Natural killer cell (primary cell): ENCODE results near the gene STUB1. TPM values are rescaled to one million over a fixed set of nuclear protein-coding genes. Genes with fewer than 3 reads are reported as not detected.

ENCODE experiments used
- ATAC-seq, 3 donors: fragments of 150-1000 bp in 2 of 3; fragments of 200-7000 bp in 1 of 3; cut with Tn5 transposase; 1 replicate in 1 of 3; 2 replicates in 2 of 3; pipeline ENCODE4 v1.10.0; 2021; ENCODE audit warnings: mild to moderate bottlenecking in 2 of 3, moderate library complexity in 2 of 3
- DNase-seq, 2 donors: peaks; one replicate each; pipeline versions ENCODE4 v3.0.0 to v3.0.0-alpha.2; 2013 to 2021; ENCODE audit warnings: mixed read lengths in 1 of 2
- H3K27ac ChIP-seq: one replicate; pipeline ENCODE4 v1.5.1; 2013; ENCODE audit warnings: mild to moderate bottlenecking, low read length
- H3K27me3 ChIP-seq: one replicate; pipeline ENCODE4 v1.6.1; 2013; ENCODE audit warnings: low read length; ENCODE audit not compliant: control insufficient read depth, insufficient read depth
- H3K36me3 ChIP-seq: one replicate; pipeline ENCODE4 v1.6.1; 2013; ENCODE audit warnings: low read length; ENCODE audit not compliant: control insufficient read depth, insufficient read depth
- H3K4me1 ChIP-seq: one replicate; pipeline ENCODE4 v1.6.1; 2013; ENCODE audit warnings: low read length; ENCODE audit not compliant: control insufficient read depth, insufficient read depth
- H3K4me3 ChIP-seq: one replicate; pipeline ENCODE4 v1.5.1; 2013; ENCODE audit warnings: low read length
- H3K9me3 ChIP-seq: one replicate; pipeline ENCODE4 v1.6.1; 2013; ENCODE audit warnings: low read length; ENCODE audit not compliant: control insufficient read depth, insufficient read depth
- H3K27ac Mint-ChIP-seq, 2 donors: one replicate each; pipeline ENCODE4 v1.8.0; 2022; ENCODE audit warnings: mild to moderate bottlenecking in 2 of 2, mixed read lengths in 2 of 2, moderate library complexity in 1 of 2
- H3K27me3 Mint-ChIP-seq, 2 donors: one replicate each; pipeline ENCODE4 v1.8.0; 2022; ENCODE audit warnings: low read depth in 2 of 2, mixed read lengths in 2 of 2
- H3K36me3 Mint-ChIP-seq: one replicate; pipeline ENCODE4 v1.8.0; 2022; ENCODE audit warnings: mixed read lengths
- H3K4me1 Mint-ChIP-seq, 2 donors: one replicate each; pipeline ENCODE4 v1.8.0; 2022; ENCODE audit warnings: mixed read lengths in 2 of 2
- H3K4me3 Mint-ChIP-seq: one replicate; pipeline ENCODE4 v1.8.0; 2022; ENCODE audit warnings: mild to moderate bottlenecking, moderate library complexity, mixed read lengths
- H3K9me3 Mint-ChIP-seq, 2 donors: one replicate each; pipeline ENCODE4 v1.8.0; 2022; ENCODE audit warnings: mixed read lengths in 2 of 2
- CTCF ChIP-seq: fragments of 200-600 bp; IDR thresholded peaks from one replicate; pipeline ENCODE4 v1.8.0; 2022; ENCODE audit warnings: antibody characterized with exemption
- WGBS: methylation state at CpG from one replicate; pipeline ENCODE4 v1.1.7; 2013; ENCODE audit warnings: missing lambda C conversion rate; ENCODE audit not compliant: insufficient coverage; 5-methylcytosine and 5-hydroxymethylcytosine counted together
- intact Hi-C: fragments of 100-400 bp; cut with micrococcal nuclease; formaldehyde crosslinking; loops from one replicate; pipeline ENCODE4 v1.14.2; 2022
- total RNA-seq, 4 donors: library from RNA; stranded (reverse); fragments of 120-200 nt in 1 of 4; gene quantifications; one replicate each; pipeline versions ENCODE4 v1.2.3 to v1.2.4, GENCODE V29; 2013 to 2022

STUB1 gene
- total RNA-seq, 3 donors from 2014 or later (not counting 1 experiment from before 2014, with no cell fraction given), result 89.5 to 95.4 (median 93.5) TPM

GRCh38 chr16:710500-711075 is 30.4 kb downstream of the STUB1 start:
- no peaks in the 10 kb centered on the region for H3K36me3 Mint-ChIP-seq
- ATAC-seq (no peak), DNase-seq (no peak)
- intact Hi-C loops, result loop anchor here (2.0 to 10.0 kb wide), 2 partner anchors 74 to 344 kb away; no protein-coding TSS in a partner anchor
- Histone ChIP-seq H3K4me3 (no peak overlapping the region), H3K36me3 (no peaks in the 10 kb centered on the region), H3K27ac (no peak overlapping the region), H3K9me3 (no peaks in the 10 kb centered on the region), H3K4me1 (peaks cover 13% of the 10 kb centered on the region), H3K27me3 (peaks cover 23% of the 10 kb centered on the region)
- H3K4me1 Mint-ChIP-seq, result no peaks in the 10 kb centered on the region
- H3K4me3 Mint-ChIP-seq, result no peak overlapping the region
- no peak overlapping the region for H3K27ac Mint-ChIP-seq
- TF ChIP-seq CTCF, result no peak
- H3K9me3 Mint-ChIP-seq, result no peaks in the 10 kb centered on the region
- peaks cover 8 to 17% of the 10 kb centered on the region in 2 donors for H3K27me3 Mint-ChIP-seq
- WGBS, result 69% methylated on average over 21 of the region's 21 CpGs

- H3K36me3 Mint-ChIP-seq, result no peaks in the 10 kb centered on the region
- no peak for TF ChIP-seq CTCF
- peaks cover 0 to 4% of the 10 kb centered on the region in 2 donors for H3K4me1 Mint-ChIP-seq
- H3K4me3 ChIP-seq, result no peak overlapping the region
- no peak overlapping the region for H3K27ac ChIP-seq
- no peaks in the 10 kb centered on the region for H3K9me3 ChIP-seq
- peaks cover 26% of the 10 kb centered on the region for H3K27me3 ChIP-seq
- 75% methylated on average over 12 of the region's 12 CpGs for WGBS
- intact Hi-C loops, result loop anchor here (2.0 to 10.0 kb wide), 2 partner anchors 74 to 344 kb away; no protein-coding TSS in a partner anchor
- DNase-seq, result no peak
- no peak overlapping the region for H3K27ac Mint-ChIP-seq
- H3K9me3 Mint-ChIP-seq, result no peaks in the 10 kb centered on the region
- H3K4me1 ChIP-seq, result peaks cover 17% of the 10 kb centered on the region
- no peak overlapping the region for H3K4me3 Mint-ChIP-seq
- no peak for ATAC-seq
- H3K27me3 Mint-ChIP-seq, result peaks cover 8 to 17% of the 10 kb centered on the region in 2 donors
- H3K36me3 ChIP-seq, result no peaks in the 10 kb centered on the region
These were observed 30.9 kb downstream of the STUB1 start for GRCh38 chr16:711084-711483.

- H3K27ac ChIP-seq, result no peak overlapping the region
- no peak overlapping the region for H3K4me3 Mint-ChIP-seq
- intact Hi-C loops, result loop anchor here (2.0 to 10.0 kb wide), 2 partner anchors 73 to 343 kb away; no protein-coding TSS in a partner anchor
- H3K36me3 Mint-ChIP-seq, result no peaks in the 10 kb centered on the region
- WGBS, result 6% methylated on average over 21 of the region's 25 CpGs
- DNase-seq, result peak; percentile 82 to 89
- peaks cover 8 to 14% of the 10 kb centered on the region in 2 donors for H3K27me3 Mint-ChIP-seq
- ATAC-seq, result peak; percentile 63 to 79 (median 64)
- H3K27me3 ChIP-seq, result peaks cover 27% of the 10 kb centered on the region
- no peaks in the 10 kb centered on the region for H3K36me3 ChIP-seq
- H3K9me3 ChIP-seq, result no peaks in the 10 kb centered on the region
- no peak overlapping the region for H3K27ac Mint-ChIP-seq
- peaks cover 0 to 9% of the 10 kb centered on the region in 2 donors for H3K4me1 Mint-ChIP-seq
- H3K9me3 Mint-ChIP-seq, result no peaks in the 10 kb centered on the region
- H3K4me3 ChIP-seq, result no peak overlapping the region
- TF ChIP-seq CTCF, result peak; percentile 95
- peaks cover 16% of the 10 kb centered on the region for H3K4me1 ChIP-seq
These were observed 31.5 kb downstream of the STUB1 start for GRCh38 chr16:711548-712320.
